Lung (tissue), 12 donors: ENCODE measurements around the gene PEPD. TPM values are rescaled to one million over a fixed set of nuclear protein-coding genes. Genes with fewer than 3 reads are reported as not detected.

Experiments used
- ATAC-seq: fragments of 200-7000 bp; cut with Tn5 transposase; one replicate; pipeline ENCODE4 v1.9.1; 2020; ENCODE audit warnings: moderate number of reproducible peaks; ENCODE audit not compliant: insufficient read depth, low FRiP score
- DNase-seq, 3 donors: peaks; one replicate each; pipeline ENCODE4 v3.0.0-alpha.2; 2013 to 2017
- H3K27ac ChIP-seq, 2 donors: one replicate each; pipeline ENCODE4 v1.5.1; 2013; ENCODE audit warnings: mild to moderate bottlenecking in 2 of 2, moderate library complexity in 2 of 2, control low read depth in 1 of 2, inconsistent platforms in 1 of 2, low read depth in 1 of 2, low read length in 1 of 2
- H3K27me3 ChIP-seq, 3 donors: one replicate each; pipeline ENCODE4 v1.5.1; 2013; ENCODE audit warnings: low read length in 2 of 3; ENCODE audit not compliant: control insufficient read depth in 3 of 3, insufficient read depth in 3 of 3
- H3K36me3 ChIP-seq, 4 donors: one replicate each; pipeline ENCODE4 v1.5.1; 2013; ENCODE audit warnings: low read length in 4 of 4, mild to moderate bottlenecking in 1 of 4, moderate library complexity in 1 of 4; ENCODE audit not compliant: control insufficient read depth in 4 of 4, insufficient read depth in 4 of 4
- H3K4me1 ChIP-seq, 5 donors: one replicate each; pipeline ENCODE4 v1.5.1; 2013; ENCODE audit warnings: low read length in 5 of 5, mild to moderate bottlenecking in 2 of 5, moderate library complexity in 1 of 5; ENCODE audit not compliant: control insufficient read depth in 5 of 5, insufficient read depth in 5 of 5
- H3K4me3 ChIP-seq: one replicate; pipeline ENCODE4 v1.5.1; 2013; ENCODE audit warnings: mild to moderate bottlenecking, control low read depth, moderate library complexity
- H3K9ac ChIP-seq, 2 donors: one replicate each; pipeline ENCODE4 v1.5.1; 2013; ENCODE audit warnings: low read length in 2 of 2, control low read depth in 1 of 2; ENCODE audit not compliant: insufficient read depth in 1 of 2
- H3K9me3 ChIP-seq, 4 donors: one replicate each; pipeline ENCODE4 v1.5.1; 2013; ENCODE audit warnings: low read length in 3 of 4, mild to moderate bottlenecking in 1 of 4, moderate library complexity in 1 of 4; ENCODE audit not compliant: control insufficient read depth in 4 of 4, insufficient read depth in 3 of 4
- WGBS, 2 donors: extraction: QIAGEN DNeasy Blood & Tissue Kit; methylation state at CpG; one replicate each; pipeline ENCODE4 v1.1.7; 2013; 5-methylcytosine and 5-hydroxymethylcytosine counted together
- polyA plus RNA-seq, 2 donors: library from polyadenylated mRNA; stranded (reverse); fragments of 200-250 nt; gene quantifications; one replicate each; pipeline ENCODE4 v1.2.1, GENCODE V29; 2013
- total RNA-seq, 2 donors: library from RNA; depleted of rRNA in 1 of 2; stranded (reverse); fragments of >200 nt in 1 of 2; gene quantifications; one replicate each; pipeline ENCODE4 v1.2.1, GENCODE V29; 2014 to 2021
- TF ChIP-seq, protein P1 (sequence below): IDR thresholded peaks from 2 replicates; pipeline ENCODE4 v1.5.1; 2012; ENCODE audit warnings: mild to moderate bottlenecking; ENCODE audit errors: control extremely low read depth, extremely low read depth
- donor health status: control.
- donor health status: control.
- donor health status: Bipolar disorder and iron deficiency.
- donor health status: healthy.
- donor health status: DM: yes; HTN: yes; CAD: no.

The PEPD gene
- total and polyA plus RNA-seq, 4 donors: 29.6 to 88.2 (median 73.4) TPM

DNA sequence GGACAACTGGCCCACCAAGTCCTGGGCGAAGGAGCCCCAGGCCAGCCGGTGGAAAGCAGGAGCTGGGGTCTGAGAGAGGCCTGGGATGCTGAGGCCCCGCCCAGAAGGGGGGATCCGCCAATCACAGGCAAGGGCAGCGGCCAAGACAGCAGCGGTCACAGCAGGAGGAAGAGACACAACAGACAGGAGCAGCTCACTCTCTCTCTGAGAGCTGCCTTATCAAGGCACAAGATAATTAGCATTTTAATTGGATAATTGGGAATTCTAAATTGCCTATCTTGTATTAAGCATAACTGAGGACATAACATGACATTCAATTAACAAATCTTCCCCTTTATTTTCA is 101.8 kb downstream of the PEPD start:
- H3K4me1 ChIP-seq: peaks cover 0 to 2% (median 0%) of the 10 kb centered on the region in 5 donors
- ATAC-seq (no peak), DNase-seq (no peak)
- TF ChIP-seq, protein P1, sequence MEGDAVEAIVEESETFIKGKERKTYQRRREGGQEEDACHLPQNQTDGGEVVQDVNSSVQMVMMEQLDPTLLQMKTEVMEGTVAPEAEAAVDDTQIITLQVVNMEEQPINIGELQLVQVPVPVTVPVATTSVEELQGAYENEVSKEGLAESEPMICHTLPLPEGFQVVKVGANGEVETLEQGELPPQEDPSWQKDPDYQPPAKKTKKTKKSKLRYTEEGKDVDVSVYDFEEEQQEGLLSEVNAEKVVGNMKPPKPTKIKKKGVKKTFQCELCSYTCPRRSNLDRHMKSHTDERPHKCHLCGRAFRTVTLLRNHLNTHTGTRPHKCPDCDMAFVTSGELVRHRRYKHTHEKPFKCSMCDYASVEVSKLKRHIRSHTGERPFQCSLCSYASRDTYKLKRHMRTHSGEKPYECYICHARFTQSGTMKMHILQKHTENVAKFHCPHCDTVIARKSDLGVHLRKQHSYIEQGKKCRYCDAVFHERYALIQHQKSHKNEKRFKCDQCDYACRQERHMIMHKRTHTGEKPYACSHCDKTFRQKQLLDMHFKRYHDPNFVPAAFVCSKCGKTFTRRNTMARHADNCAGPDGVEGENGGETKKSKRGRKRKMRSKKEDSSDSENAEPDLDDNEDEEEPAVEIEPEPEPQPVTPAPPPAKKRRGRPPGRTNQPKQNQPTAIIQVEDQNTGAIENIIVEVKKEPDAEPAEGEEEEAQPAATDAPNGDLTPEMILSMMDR: no peak
- no peak overlapping the region for H3K27ac ChIP-seq
- H3K36me3 ChIP-seq: no peaks in the 10 kb centered on the region
- H3K9me3 ChIP-seq: no peaks in the 10 kb centered on the region
- no peaks in the 10 kb centered on the region for H3K27me3 ChIP-seq
- no peak overlapping the region for H3K9ac ChIP-seq
- WGBS, 2 donors: 61 to 75% methylated on average over 6 of the region's 6 CpGs
- H3K4me3 ChIP-seq: no peak overlapping the region

DNA sequence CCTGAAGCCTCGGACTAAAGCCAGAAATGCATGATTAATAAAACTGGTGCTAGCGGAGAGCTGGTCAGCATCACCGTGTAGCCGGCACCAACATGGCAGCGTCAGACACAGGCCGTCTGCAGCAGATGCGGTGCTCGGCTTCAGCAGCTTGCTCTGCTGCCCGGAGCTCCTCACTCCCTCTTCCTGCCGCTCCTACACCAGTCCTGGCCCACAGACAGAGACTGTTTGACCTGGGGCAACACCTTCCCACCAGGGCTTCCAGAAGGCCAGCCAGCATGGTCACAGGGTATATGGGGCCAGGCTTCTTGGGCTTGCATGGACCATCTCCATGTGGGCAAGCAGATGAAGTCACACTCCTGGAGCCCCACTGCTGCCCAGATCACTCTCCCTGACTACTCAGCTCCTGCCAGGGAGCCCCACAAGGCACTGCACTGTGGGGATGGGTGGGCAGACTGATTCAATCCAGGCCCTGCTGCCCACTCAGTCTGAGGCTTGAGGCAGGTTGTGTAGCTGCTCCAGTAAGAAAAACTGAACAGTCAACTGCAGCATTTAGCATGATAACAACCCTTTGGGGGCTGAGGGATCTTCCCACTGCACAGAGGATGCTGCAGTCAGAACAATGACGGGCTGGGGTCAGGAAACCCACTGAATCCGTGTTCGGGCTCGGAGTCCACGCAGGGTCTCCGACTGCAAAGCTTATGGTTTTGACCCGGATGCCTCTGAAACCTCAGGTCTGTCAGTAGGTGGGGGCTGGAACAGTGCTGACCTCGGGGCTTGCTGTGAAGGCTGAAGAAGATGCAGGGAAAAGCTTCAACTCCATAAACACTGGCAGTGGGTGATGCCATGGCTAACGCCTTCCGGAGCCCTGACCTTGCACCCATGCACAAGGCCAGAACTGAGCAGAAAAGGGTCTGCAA is 102.5 kb downstream of the PEPD start:
- ATAC-seq (no peak), DNase-seq (no peak)
- Histone ChIP-seq H3K27ac (no peak overlapping the region), H3K36me3 (no peaks in the 10 kb centered on the region), H3K4me3 (no peak overlapping the region), H3K4me1 (peaks cover 0 to 2% (median 0%) of the 10 kb centered on the region in 5 donors), H3K27me3 (no peaks in the 10 kb centered on the region), H3K9me3 (no peaks in the 10 kb centered on the region), H3K9ac (no peak overlapping the region)
- WGBS, 2 donors: 88 to 95% methylated on average over 16 to 20 of the region's 20 CpGs
- TF ChIP-seq, protein P1: no peak

DNA sequence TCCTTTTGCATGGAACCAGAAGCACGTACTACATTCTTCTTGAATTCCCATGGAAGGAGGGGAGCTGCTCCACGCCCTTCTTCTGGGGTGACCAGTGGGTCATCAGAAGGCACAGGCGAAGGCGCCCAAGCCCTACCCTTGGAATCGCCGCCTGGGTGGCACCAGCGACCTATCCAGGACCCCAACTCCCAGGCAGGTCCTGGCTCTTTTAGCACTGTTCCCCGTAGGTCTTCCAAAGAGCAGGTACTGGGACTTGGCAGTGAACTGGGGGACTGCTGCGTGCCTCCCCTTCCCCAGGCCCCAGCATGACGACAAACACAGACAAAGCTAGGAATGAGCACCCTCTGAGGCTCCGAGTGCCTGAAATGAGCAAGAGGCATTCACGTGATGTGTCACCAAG is 103.1 kb downstream of the PEPD start:
- WGBS, 2 donors: 89 to 93% methylated on average over 12 of the region's 12 CpGs

More for the DNA sequence above, 103.1 kb downstream of the PEPD start:
- TF ChIP-seq, protein P1: no peak
- ATAC-seq (no peak), DNase-seq (no peak)
- no peaks in the 10 kb centered on the region for H3K27me3 ChIP-seq
- no peak overlapping the region for H3K27ac ChIP-seq
- no peaks in the 10 kb centered on the region for H3K9me3 ChIP-seq
- no peak overlapping the region for H3K4me3 ChIP-seq
- H3K4me1 ChIP-seq: peaks cover 0 to 2% (median 0%) of the 10 kb centered on the region in 5 donors
- H3K36me3 ChIP-seq: no peaks in the 10 kb centered on the region
- no peak overlapping the region for H3K9ac ChIP-seq
